ENCODE measurements around the gene RAC3. TPM values are rescaled to one million over a fixed set of nuclear protein-coding genes. Genes with fewer than 3 reads are reported as not detected.

Gene RAC3
- total and polyA plus RNA-seq, 2 of the 8 experiments (the other 6 are each of a cell fraction or from before 2014, with no cell fraction given), result 177 to 299 TPM

DNA sequence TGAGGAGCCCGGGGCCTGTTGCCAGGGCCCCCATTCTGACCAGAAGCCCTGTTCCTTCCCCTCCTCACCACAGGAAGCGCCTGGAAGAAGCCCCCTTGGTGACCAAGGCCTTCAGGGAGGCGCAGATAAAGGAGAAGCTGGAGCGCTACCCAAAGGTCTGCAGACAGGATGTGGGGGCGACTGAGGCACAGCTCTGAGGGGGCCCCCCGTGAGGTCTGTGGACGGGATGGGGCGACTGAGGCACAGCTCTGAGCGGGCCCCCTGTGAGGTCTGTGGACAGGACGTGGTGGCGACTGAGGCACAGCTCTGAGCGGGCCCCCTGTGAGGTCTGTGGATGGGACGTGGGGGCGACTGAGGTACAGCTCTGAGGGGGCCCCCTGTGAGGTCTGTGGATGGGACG lies 22.1 kb upstream of the RAC3 start:
- no peak overlapping the region for H2BK12ac ChIP-seq (ENCODE audit: low read depth, low read length)
- no peaks in the 10 kb centered on the region; a peak in 2 of 8 replicates for H3K36me3 ChIP-seq (ENCODE audit: control insufficient read depth in 2 of 4, insufficient read depth in 4 of 4, low read length in 3 of 4)
- TF ChIP-seq KDM1A (IDR thresholded peaks at IDR 0.05; ENCODE audit: borderline replicate concordance, low read length), result no peak
- TF ChIP-seq ZNF274 (IDR thresholded peaks at IDR 0.05; ENCODE audit: borderline replicate concordance, extremely low read depth, low read length), result no peak
- TF ChIP-seq CBX5 (IDR thresholded peaks at IDR 0.05; ENCODE audit: low read depth, low read length), result no peak
- TF ChIP-seq CEBPB (IDR thresholded peaks at IDR 0.05; ENCODE audit: low read depth, low read length), result no peak
- no peak for TF ChIP-seq FOSL1 (IDR thresholded peaks at IDR 0.05; ENCODE audit: insufficient read depth, low read depth, low read length)
- no peak for TF ChIP-seq EZH2 (IDR thresholded peaks at IDR 0.05; ENCODE audit: low read depth, low read length, severe bottlenecking)
- TF ChIP-seq POLR2A (IDR thresholded peaks at IDR 0.05; ENCODE audit: control extremely low read depth in 1 of 2, low read depth in 2 of 2, low read length in 2 of 2), result no peak
- no peak for TF ChIP-seq HDAC6 (IDR thresholded peaks at IDR 0.05; ENCODE audit: low read depth, low read length)
- TF ChIP-seq, protein P1, sequence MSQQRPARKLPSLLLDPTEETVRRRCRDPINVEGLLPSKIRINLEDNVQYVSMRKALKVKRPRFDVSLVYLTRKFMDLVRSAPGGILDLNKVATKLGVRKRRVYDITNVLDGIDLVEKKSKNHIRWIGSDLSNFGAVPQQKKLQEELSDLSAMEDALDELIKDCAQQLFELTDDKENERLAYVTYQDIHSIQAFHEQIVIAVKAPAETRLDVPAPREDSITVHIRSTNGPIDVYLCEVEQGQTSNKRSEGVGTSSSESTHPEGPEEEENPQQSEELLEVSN (IDR thresholded peaks at IDR 0.05), result no peak
- no peak for TF ChIP-seq CTBP2 (IDR thresholded peaks at IDR 0.05; ENCODE audit: borderline replicate concordance, insufficient read depth, insufficient read length, low read length)
- ChIA-PET CTCF (ENCODE audit: partially characterized antibody) (interaction anchor here (0.7 to 3.4 kb wide), 9 partner anchors 11 to 184 kb away, joined by 3 to 16 read pairs (median 4); no protein-coding TSS in a partner anchor), POLR2A (ENCODE audit: partially characterized antibody) (interaction anchor here (0.6 to 3.2 kb wide), 5 partner anchors 8 to 294 kb away, joined by 3 to 13 read pairs (median 5); partner anchors contain the start of genes CENPX and LRRC45)
- peaks cover 0 to 1% (median 0%) of the 10 kb centered on the region in 4 experiments; a peak in 1 of 7 replicates for H3K4me1 ChIP-seq (replicated peaks in 1 of 4; ENCODE audit: control insufficient read depth in 3 of 4, insufficient read depth in 4 of 4, low read length in 3 of 4)
- no peak overlapping the region for H3K9ac ChIP-seq (replicated peaks in 1 of 4; ENCODE audit: extremely low read depth in 1 of 4, low read depth in 3 of 4, low read length in 3 of 4)
- no peak overlapping the region for H3K4me3 ChIP-seq (ENCODE audit: extremely low read depth in 1 of 4, insufficient read depth in 2 of 4, low read depth in 3 of 4, low read length in 4 of 4)
- no peak overlapping the region for H2AFZ ChIP-seq (ENCODE audit: low read length)
- H2BK20ac ChIP-seq (ENCODE audit: low read length), result no peak overlapping the region
- peaks cover 6 to 7% of the 10 kb centered on the region in 2 experiments for H4K20me1 ChIP-seq (replicated peaks in 1 of 2; ENCODE audit: control insufficient read depth in 1 of 2, insufficient read depth in 2 of 2, low read length in 2 of 2)
- H3K9me3 ChIP-seq (ENCODE audit: insufficient read depth in 2 of 2, low read depth in 1 of 2, low read length in 1 of 2), result no peaks in the 10 kb centered on the region
- no peak overlapping the region for H3K4ac ChIP-seq (replicated peaks; ENCODE audit: insufficient read length, low read depth, low read length)
- 87% methylated on average over 13 of the region's 15 CpGs; no CpG with 5 or more reads in 1 of the 2 experiments for WGBS, 2 experiments (ENCODE audit: extremely low coverage in 1 of 2, insufficient coverage in 1 of 2, insufficient read length in 1 of 2, insufficient replicate concordance in 2 of 2, low coverage in 1 of 2, low lambda C conversion rate in 2 of 2, missing lambda C conversion rate in 1 of 2)
- no peak for FAIRE-seq
- no peak overlapping the region for H2AK5ac ChIP-seq (ENCODE audit: low read depth, low read length)
- H3K27me3 ChIP-seq (replicated peaks in 1 of 4; ENCODE audit: control insufficient read depth in 3 of 4, extremely low read depth in 1 of 4, insufficient read depth in 3 of 4, low read length in 3 of 4), result no peaks in the 10 kb centered on the region
- H4K8ac ChIP-seq (ENCODE audit: extremely low read depth, insufficient read depth, low read length), result no peak overlapping the region
- H3K79me1 ChIP-seq (ENCODE audit: low read depth, low read length), result peaks cover 3% of the 10 kb centered on the region
- H3K23me2 ChIP-seq (ENCODE audit: low read depth, low read length), result 0 out of 2 replicates have a peak, but pooled peaks cover 1% of the 10 kb centered on the region
- H3K14ac ChIP-seq (ENCODE audit: insufficient read length), result no peak overlapping the region
- no peaks in the 10 kb centered on the region for H3K79me2 ChIP-seq (ENCODE audit: control insufficient read depth in 1 of 2, insufficient read depth in 2 of 2, low read length in 2 of 2)
- no peak overlapping the region for H3K56ac ChIP-seq (replicated peaks; ENCODE audit: insufficient read length, low read depth, low read length)
- no peak overlapping the region for H2BK15ac ChIP-seq (ENCODE audit: low read length)
- DNase-seq (ENCODE audit: low read depth in 1 of 2, low spot score in 2 of 2), result no peak
- H2BK5ac ChIP-seq (ENCODE audit: low read depth, low read length), result no peak overlapping the region
- no peak overlapping the region for H3K27ac ChIP-seq (ENCODE audit: low read depth, low read length)
- no peak overlapping the region for H3K23ac ChIP-seq (ENCODE audit: insufficient read length)
- H3K18ac ChIP-seq (ENCODE audit: extremely low read depth, low read length), result no peak overlapping the region
- no peak overlapping the region for H4K91ac ChIP-seq (replicated peaks; ENCODE audit: insufficient read length, low read length)
- no peak overlapping the region for H4K5ac ChIP-seq (ENCODE audit: insufficient read length, low read depth, low read length)
- H3K4me2 ChIP-seq (ENCODE audit: insufficient read depth in 1 of 2, low read depth in 2 of 2, low read length in 2 of 2), result no peak overlapping the region
- no peak overlapping the region for H2BK120ac ChIP-seq (replicated peaks; ENCODE audit: low read depth, low read length)

All from H1 (cell line).